Neural cell (in vitro differentiated cells): ENCODE results near the gene MIB1. TPM values are rescaled to one million over a fixed set of nuclear protein-coding genes. Genes with fewer than 3 reads are reported as not detected.

Experiments used
- H2AFZ ChIP-seq: fragments of 200-600, 300-800 bp; sonication (generic), shearing (Covaris generic); 2 replicates; pipeline ENCODE4 v1.6.0; 2014; ENCODE audit warnings: low read depth, mild to moderate bottlenecking, antibody characterized with exemption, low read length, moderate library complexity
- H3F3A ChIP-seq: fragments of 200-600 bp; shearing (Covaris generic); 2 replicates; pipeline ENCODE4 v1.6.1; 2016; ENCODE audit warnings: mild to moderate bottlenecking, moderate library complexity, mixed read lengths, antibody characterized with exemption, low read length; ENCODE audit not compliant: insufficient read depth, poor library complexity, severe bottlenecking
- H3K27ac ChIP-seq: fragments of 200-600, 300-800 bp; sonication (generic), shearing (Covaris generic); 2 replicates; pipeline ENCODE4 v1.5.1; 2014; ENCODE audit warnings: mild to moderate bottlenecking, low read length, moderate library complexity
- H3K27me3 ChIP-seq: fragments of 300-800, 200-600 bp; sonication (generic), shearing (Covaris generic); 2 replicates; pipeline ENCODE4 v1.6.0; 2014; ENCODE audit warnings: mild to moderate bottlenecking, low read depth, low read length, moderate library complexity; ENCODE audit not compliant: insufficient read depth
- H3K36me3 ChIP-seq: fragments of 300-800, 200-600 bp; sonication (generic), shearing (Covaris generic); 2 replicates; pipeline ENCODE4 v1.5.1; 2014; ENCODE audit warnings: mild to moderate bottlenecking, antibody characterized with exemption, low read length, moderate library complexity; ENCODE audit not compliant: insufficient read depth
- H3K4me2 ChIP-seq: fragments of 300-800, 200-600 bp; sonication (generic), shearing (Covaris generic); 2 replicates; pipeline ENCODE4 v1.6.0; 2014; ENCODE audit warnings: mild to moderate bottlenecking, low read length
- H3K4me3 ChIP-seq: fragments of 300-800, 200-600 bp; sonication (generic), shearing (Covaris generic); 2 replicates; pipeline ENCODE4 v1.5.1; 2014; ENCODE audit warnings: mild to moderate bottlenecking, low read length, moderate library complexity
- H3K79me2 ChIP-seq: fragments of 200-600 bp; shearing (Covaris generic); replicated peaks from 2 replicates; pipeline ENCODE4 v1.6.0; 2014; ENCODE audit warnings: mild to moderate bottlenecking, low read length, moderate library complexity; ENCODE audit not compliant: insufficient read depth
- H3K9ac ChIP-seq: fragments of 300-800, 200-600 bp; sonication (generic), shearing (Covaris generic); 2 replicates; pipeline ENCODE4 v1.6.1; 2016; ENCODE audit warnings: mild to moderate bottlenecking, low read length, mixed read lengths
- H3K9me2 ChIP-seq: fragments of 200-600 bp; shearing (Covaris generic); 2 replicates; pipeline ENCODE4 v1.6.1; 2016; ENCODE audit warnings: mild to moderate bottlenecking, low read length, mixed read lengths; ENCODE audit not compliant: insufficient read depth
- H3K9me3 ChIP-seq: fragments of 200-600, 300-800 bp; sonication (generic), shearing (Covaris generic); 2 replicates; pipeline ENCODE4 v1.6.1; 2016; ENCODE audit warnings: mild to moderate bottlenecking, mixed run types, low read length, moderate library complexity, mixed read lengths
- H4K20me1 ChIP-seq: fragments of 200-600 bp; shearing (Covaris generic); 2 replicates; pipeline ENCODE4 v1.6.1; 2016; ENCODE audit warnings: mild to moderate bottlenecking, mixed run types; ENCODE audit not compliant: insufficient read depth
- CTCF ChIP-seq: fragments of 450-650 bp; IDR thresholded peaks from 2 replicates; pipeline ENCODE4 v1.5.1; 2014; ENCODE audit warnings: antibody characterized with exemption, mild to moderate bottlenecking, moderate library complexity; ENCODE audit not compliant: poor library complexity, severe bottlenecking
- EP300 ChIP-seq: fragments of 450-650 bp; conservative IDR thresholded peaks from 2 replicates; pipeline ENCODE4 v1.6.1; 2014; ENCODE audit warnings: antibody characterized with exemption, mild to moderate bottlenecking, moderate library complexity; ENCODE audit not compliant: poor library complexity, severe bottlenecking
- EZH2 ChIP-seq: fragments of 200-600, 300-800 bp; shearing (Covaris generic), sonication (generic); IDR thresholded peaks from 2 replicates; pipeline ENCODE4 v1.6.1; 2014; ENCODE audit warnings: antibody characterized with exemption, low read length, borderline replicate concordance, mild to moderate bottlenecking; ENCODE audit not compliant: insufficient read depth, poor library complexity, severe bottlenecking
- MXI1 ChIP-seq: fragments of 450-650 bp; conservative IDR thresholded peaks from 2 replicates; pipeline ENCODE4 v1.6.1; 2014; ENCODE audit warnings: antibody characterized with exemption, mild to moderate bottlenecking; ENCODE audit not compliant: poor library complexity, severe bottlenecking
- POLR2AphosphoS5 ChIP-seq: IDR thresholded peaks from 2 replicates; pipeline ENCODE4 v1.6.1; 2012
- RAD21 ChIP-seq: fragments of 450-650 bp; conservative IDR thresholded peaks from 2 replicates; pipeline ENCODE4 v1.6.1; 2014; ENCODE audit warnings: antibody characterized with exemption, mild to moderate bottlenecking, moderate library complexity
- REST ChIP-seq: IDR thresholded peaks from 2 replicates; pipeline ENCODE4 v1.6.1; 2012; ENCODE audit warnings: borderline replicate concordance
- SMC3 ChIP-seq: fragments of 450-650 bp; conservative IDR thresholded peaks from 2 replicates; pipeline ENCODE4 v1.6.1; 2014; ENCODE audit warnings: antibody characterized with exemption, mild to moderate bottlenecking, moderate library complexity; ENCODE audit not compliant: poor library complexity
- TAF1 ChIP-seq: IDR thresholded peaks from 2 replicates; pipeline ENCODE4 v1.6.1; 2012; ENCODE audit warnings: low read depth
- polyA plus RNA-seq: library from polyadenylated mRNA; depleted of rRNA; stranded (reverse); fragments of >200 nt; gene quantifications from 2 replicates; pipeline ENCODE4 v1.2.3, GENCODE V29; 2014

The MIB1 gene
- polyA plus RNA-seq, 1 donor from 2014 or later, result 68.3 TPM

- TF ChIP-seq REST (no peak), TAF1 (no peak), EZH2 (no peak), CTCF (no peak), RAD21 (no peak), SMC3 (no peak), POLR2AphosphoS5 (no peak), MXI1 (no peak), EP300 (no peak)
- H3K27ac ChIP-seq, result no peak overlapping the region
- H3K4me3 ChIP-seq, result no peak overlapping the region
- no peak overlapping the region for H3K4me2 ChIP-seq
- no peak overlapping the region for H2AFZ ChIP-seq
- no peaks in the 10 kb centered on the region for H3K9me2 ChIP-seq
- H3K36me3 ChIP-seq, result no peaks in the 10 kb centered on the region
- H4K20me1 ChIP-seq, result no peaks in the 10 kb centered on the region
- H3K79me2 ChIP-seq, result no peaks in the 10 kb centered on the region
- no peaks in the 10 kb centered on the region for H3F3A ChIP-seq
- no peaks in the 10 kb centered on the region for H3K27me3 ChIP-seq
- H3K9ac ChIP-seq, result no peak overlapping the region
- H3K9me3 ChIP-seq, result no peaks in the 10 kb centered on the region
Measured at GRCh38 chr18:21823848-21824247, 83.3 kb downstream of the MIB1 start.

- no peak overlapping the region for H3K9ac ChIP-seq
- H3K4me2 ChIP-seq, result no peak overlapping the region
- no peaks in the 10 kb centered on the region for H4K20me1 ChIP-seq
- H3K36me3 ChIP-seq, result no peaks in the 10 kb centered on the region
- no peak overlapping the region for H3K27ac ChIP-seq
- H3K27me3 ChIP-seq, result no peaks in the 10 kb centered on the region
- no peaks in the 10 kb centered on the region for H3K79me2 ChIP-seq
- TF ChIP-seq REST (no peak), MXI1 (no peak), SMC3 (no peak), TAF1 (no peak)
- no peak overlapping the region for H3K4me3 ChIP-seq
- H3K9me2 ChIP-seq, result no peaks in the 10 kb centered on the region
- no peak overlapping the region for H2AFZ ChIP-seq
- no peaks in the 10 kb centered on the region for H3K9me3 ChIP-seq
- H3F3A ChIP-seq, result no peaks in the 10 kb centered on the region
Measured at GRCh38 chr18:21826196-21826595, 85.6 kb downstream of the MIB1 start.
